NCI-H526 (cell line): ENCODE results near the gene AMPD2.

Source experiments
- DNase-seq, 2 experiments: peaks; one replicate each; lab custom pipeline; 2025; lab: John Stamatoyannopoulos, UW

AMPD2 gene

DNA sequence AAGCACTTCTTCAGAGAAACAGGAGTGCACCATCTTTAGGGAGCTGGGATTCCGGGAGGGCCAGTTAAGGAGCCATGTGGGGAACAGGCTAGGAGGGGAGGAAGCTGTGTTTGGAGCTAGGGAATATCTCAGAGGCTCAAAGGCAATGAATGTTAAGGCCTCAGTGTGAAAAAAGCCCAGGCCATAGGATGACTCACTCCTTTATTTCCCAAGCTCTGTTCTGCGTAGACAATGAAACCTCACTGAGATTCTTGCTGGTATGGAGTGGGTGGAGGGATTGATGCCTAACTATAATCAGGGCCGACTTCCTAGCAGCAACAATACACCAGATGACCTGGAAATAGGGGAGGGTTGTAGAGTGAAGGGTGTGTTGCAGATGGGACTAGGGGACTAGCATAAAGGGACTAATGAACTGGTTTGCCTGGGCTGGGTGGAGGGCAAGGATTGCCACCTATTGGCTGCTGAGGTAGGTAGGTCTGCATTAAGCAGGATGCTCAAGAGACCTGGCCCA, 2.3 kb upstream of the AMPD2 start:
- peak in 1 of 2 experiments; percentile 27 for DNase-seq

DNA sequence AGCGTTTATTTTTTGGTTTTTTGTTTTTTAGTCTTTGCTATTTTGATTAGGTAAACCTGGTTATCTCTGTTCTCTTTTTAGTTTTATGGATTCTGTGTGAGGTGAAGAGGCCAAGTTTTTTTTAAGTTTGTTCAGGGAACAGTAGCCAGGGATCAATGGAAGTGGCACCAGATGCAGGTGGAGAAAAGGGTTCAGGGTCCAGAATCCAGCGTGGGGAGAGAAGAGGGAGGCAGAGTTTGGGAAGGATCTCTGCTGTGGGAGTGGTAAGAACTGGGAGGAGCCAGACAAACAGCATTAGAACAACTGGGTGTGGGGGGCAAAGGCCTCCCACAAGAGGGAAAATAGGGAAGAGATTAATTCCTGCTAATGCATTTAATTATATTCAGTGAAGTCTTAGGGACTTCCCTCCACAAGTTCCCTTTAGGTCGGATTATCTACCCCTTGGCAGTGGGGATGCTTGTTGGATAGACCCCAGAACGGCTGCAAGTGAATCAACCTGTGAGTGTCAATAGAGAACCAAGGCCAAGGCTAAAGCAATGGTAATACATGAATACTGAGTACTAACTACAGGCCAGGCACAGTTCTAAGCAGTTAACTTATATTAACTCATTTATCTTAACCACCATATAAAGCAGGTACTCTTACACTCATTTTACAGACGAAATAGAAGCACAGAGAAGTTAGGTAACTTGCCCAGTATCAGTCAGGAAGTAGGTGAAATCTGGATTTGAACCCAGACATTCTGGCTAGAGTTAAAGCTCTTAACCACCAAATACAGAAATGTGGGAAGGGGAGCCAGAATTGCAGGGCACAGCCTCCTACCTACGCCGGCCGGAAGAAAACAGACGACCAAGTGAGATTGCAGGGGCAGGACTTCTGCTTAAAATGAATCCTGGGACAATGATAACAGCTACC, 719 bp upstream of the AMPD2 start:
- no peak for DNase-seq

- DNase-seq: peak in 1 of 2 experiments; percentile 65
Measured at GRCh38 chr1:109620401-109620791, 759 bp downstream of the AMPD2 start.

GRCh38 chr1:109620841-109621286, 1.2 kb downstream of the AMPD2 start:
- peak; percentile 81 to 94 for DNase-seq

GRCh38 chr1:109621379-109622136, 1.9 kb downstream of the AMPD2 start:
- DNase-seq: no peak

DNA sequence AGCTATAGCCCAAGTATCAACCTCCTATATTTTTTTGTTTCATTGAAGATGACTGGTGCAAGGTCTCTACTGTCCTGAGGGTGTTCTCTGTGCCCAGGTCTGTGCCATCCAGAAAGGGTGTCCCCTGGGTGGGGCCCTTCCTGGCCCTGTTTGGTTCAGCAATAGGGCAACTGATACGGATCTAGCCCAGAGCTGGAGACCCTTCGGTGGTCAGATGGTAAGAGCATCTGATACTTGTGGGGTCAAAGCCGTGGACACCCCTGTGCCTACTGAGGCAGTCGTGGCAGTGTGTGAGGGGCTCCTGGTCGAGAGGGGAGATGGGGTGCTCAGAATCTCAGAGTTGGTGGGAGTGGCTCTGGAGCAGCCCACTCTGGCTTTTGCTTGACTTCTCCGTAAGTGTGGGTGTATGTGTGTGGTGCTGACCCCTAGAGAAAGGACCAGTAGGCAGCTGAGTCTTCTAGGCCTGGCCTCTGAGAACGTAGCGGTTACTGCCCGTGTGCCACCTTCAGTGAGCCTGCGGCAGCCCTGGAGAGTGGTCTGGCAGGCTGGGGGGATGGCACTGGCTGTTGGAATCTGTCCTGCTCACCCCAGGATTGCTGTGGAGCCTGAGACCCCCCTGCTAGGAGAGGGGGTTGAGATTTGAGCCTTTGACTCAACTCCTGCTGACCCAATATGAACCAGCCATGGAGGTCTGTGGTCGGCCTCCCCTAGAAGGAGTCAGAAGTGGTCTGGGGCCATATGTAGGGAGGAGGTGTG, 2.7 kb downstream of the AMPD2 start:
- no peak for DNase-seq

DNA sequence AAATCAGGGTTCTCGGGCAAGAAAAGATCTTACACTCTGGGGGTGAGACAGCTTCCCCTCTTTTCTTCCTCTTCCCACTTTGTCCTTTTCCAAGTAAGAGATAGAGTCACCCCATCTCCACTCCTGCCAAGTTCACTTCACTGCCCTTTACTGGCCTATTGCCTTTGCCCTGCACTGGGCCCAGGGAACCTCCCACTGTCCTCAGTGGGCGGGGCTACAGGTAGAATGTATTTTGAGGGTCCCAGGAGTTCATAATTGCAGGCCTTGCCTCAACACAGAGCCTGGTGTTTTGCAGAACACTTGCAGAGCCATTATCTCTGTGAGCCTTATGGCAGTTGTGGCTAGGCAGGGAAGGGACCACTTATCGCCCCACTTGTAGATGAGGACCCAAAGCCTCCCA, 3.3 kb downstream of the AMPD2 start:
- no peak for DNase-seq

DNA sequence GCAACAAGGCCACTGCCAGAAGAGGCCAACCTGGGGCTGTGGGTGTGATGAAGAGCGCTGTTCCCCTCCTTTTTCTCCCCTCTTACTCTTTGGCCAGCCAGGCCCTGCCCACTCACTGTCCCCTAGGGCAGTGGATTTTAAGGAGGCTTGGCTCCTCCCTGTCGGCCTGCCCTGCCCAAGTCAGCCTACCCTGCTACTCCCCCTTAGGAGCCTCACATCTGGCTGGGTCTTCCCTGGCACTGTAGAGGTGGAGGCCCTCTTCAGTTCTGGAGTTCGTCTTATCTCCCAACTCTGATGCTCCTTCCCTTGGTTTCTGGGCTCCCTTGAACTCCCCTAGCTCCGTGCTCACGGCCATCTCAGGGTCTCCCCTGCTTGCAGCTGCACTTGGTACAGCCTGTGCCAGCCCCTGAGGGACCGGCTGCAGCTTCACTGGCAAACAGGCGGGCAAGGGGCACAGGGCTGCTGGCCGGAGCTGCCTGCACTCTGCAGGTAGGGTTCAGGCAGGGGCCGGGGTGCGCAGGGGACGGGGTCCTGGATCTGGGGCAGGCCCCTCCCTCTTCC, 4.0 kb downstream of the AMPD2 start:
- peak in 1 of 2 experiments; percentile 37 for DNase-seq

GRCh38 chr1:109624201-109625010, 4.8 kb downstream of the AMPD2 start:
- peak in 1 of 2 experiments; percentile 61 for DNase-seq

DNA sequence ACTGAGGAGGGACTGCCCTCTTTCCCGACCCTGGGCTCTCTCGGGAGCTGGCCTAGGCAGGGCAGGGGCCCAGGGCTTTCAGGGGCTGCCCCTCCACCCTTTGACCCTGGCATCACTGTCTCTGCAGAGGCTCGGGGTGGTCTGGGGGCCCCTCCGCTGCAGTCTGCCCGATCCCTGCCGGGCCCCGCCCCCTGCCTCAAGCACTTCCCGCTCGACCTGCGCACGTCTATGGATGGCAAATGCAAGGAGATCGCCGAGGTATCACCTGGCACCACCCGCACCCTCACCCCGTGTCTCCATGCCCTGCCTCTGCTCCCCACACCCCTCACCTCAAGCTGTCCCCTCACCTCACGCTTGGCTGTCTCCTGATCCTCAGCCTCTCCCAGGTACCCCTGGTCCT, 5.5 kb downstream of the AMPD2 start:
- no peak for DNase-seq

GRCh38 chr1:109625601-109626560, 6.2 kb downstream of the AMPD2 start:
- no peak for DNase-seq

DNA sequence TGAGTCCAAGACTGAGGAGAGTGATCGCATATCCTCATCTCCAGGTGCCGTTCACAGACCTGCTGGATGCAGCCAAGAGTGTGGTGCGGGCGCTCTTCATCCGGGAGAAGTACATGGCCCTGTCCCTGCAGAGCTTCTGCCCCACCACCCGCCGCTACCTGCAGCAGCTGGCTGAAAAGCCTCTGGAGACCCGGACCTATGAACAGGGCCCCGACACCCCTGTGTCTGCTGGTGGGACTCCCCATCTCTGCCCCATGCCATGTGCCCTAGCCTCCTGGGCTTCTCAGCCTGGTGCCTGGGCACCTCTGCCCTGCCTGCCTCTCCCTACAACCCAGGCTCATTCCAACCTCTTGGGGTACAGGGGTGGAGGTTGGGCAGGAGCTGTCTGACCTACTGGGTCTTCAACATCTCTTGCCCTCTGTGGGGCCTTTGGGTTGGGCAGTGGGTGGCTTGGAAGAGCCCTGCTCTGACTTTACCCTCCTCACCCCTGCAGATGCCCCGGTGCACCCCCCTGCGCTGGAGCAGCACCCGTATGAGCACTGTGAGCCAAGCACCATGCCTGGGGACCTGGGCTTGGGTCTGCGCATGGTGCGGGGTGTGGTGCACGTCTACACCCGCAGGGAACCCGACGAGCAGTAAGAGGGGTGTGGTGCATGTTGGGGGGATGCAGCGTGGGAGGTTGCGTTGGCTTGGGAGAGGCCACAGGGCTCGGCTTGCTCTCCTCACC, 7.2 kb downstream of the AMPD2 start:
- no peak for DNase-seq

GRCh38 chr1:109627692-109628399, 8.2 kb downstream of the AMPD2 start:
- DNase-seq: no peak

- DNase-seq: no peak
Measured at GRCh38 chr1:109628540-109629321, 9.1 kb downstream of the AMPD2 start.

GRCh38 chr1:109629372-109630030, 9.9 kb downstream of the AMPD2 start:
- DNase-seq: no peak

- DNase-seq: peak in 1 of 2 experiments; percentile 43
Measured at GRCh38 chr1:109630081-109630897, 10.7 kb downstream of the AMPD2 start.
